ENCODE results near the gene C4orf51. TPM values are rescaled to one million over a fixed set of nuclear protein-coding genes. Genes with fewer than 3 reads are reported as not detected.

The C4orf51 gene
- total and polyA plus RNA-seq, 4 donors: not detected

- H3K4me3 ChIP-seq (ENCODE audit: low read depth in 1 of 3, low read length in 3 of 3): no peak overlapping the region
- H3K27ac ChIP-seq (ENCODE audit: low read depth in 1 of 2, low read length in 2 of 2): no peak overlapping the region
- WGBS: 98% methylated on average over 2 of the region's 2 CpGs
- no peak for TF ChIP-seq GABPA (IDR thresholded peaks at IDR 0.05 in 1 of 2, conservative IDR thresholded peaks at IDR 0.05 in 1 of 2)
- TF ChIP-seq, protein P1, sequence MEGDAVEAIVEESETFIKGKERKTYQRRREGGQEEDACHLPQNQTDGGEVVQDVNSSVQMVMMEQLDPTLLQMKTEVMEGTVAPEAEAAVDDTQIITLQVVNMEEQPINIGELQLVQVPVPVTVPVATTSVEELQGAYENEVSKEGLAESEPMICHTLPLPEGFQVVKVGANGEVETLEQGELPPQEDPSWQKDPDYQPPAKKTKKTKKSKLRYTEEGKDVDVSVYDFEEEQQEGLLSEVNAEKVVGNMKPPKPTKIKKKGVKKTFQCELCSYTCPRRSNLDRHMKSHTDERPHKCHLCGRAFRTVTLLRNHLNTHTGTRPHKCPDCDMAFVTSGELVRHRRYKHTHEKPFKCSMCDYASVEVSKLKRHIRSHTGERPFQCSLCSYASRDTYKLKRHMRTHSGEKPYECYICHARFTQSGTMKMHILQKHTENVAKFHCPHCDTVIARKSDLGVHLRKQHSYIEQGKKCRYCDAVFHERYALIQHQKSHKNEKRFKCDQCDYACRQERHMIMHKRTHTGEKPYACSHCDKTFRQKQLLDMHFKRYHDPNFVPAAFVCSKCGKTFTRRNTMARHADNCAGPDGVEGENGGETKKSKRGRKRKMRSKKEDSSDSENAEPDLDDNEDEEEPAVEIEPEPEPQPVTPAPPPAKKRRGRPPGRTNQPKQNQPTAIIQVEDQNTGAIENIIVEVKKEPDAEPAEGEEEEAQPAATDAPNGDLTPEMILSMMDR (IDR thresholded peaks at IDR 0.05; ENCODE audit: low read depth, low read length, missing input control): no peak
- no peak for TF ChIP-seq SP1 (IDR thresholded peaks at IDR 0.05)
- TF ChIP-seq TAF1 (conservative IDR thresholded peaks at IDR 0.05): no peak
- no peak for TF ChIP-seq FOXA1 (IDR thresholded peaks at IDR 0.05)
- TF ChIP-seq REST (IDR thresholded peaks at IDR 0.05): no peak
- no peak for TF ChIP-seq YY1 (IDR thresholded peaks at IDR 0.05)
- TF ChIP-seq NR2F2 (IDR thresholded peaks at IDR 0.05): no peak
- TF ChIP-seq, protein P2, sequence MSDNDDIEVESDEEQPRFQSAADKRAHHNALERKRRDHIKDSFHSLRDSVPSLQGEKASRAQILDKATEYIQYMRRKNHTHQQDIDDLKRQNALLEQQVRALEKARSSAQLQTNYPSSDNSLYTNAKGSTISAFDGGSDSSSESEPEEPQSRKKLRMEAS (IDR thresholded peaks at IDR 0.05): no peak
- no peak for TF ChIP-seq HNF4G (IDR thresholded peaks at IDR 0.05)
- TF ChIP-seq EGR1 (IDR thresholded peaks at IDR 0.05; ENCODE audit: low read depth in 2 of 2): no peak
- TF ChIP-seq, protein P3, sequence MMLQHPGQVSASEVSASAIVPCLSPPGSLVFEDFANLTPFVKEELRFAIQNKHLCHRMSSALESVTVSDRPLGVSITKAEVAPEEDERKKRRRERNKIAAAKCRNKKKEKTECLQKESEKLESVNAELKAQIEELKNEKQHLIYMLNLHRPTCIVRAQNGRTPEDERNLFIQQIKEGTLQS (IDR thresholded peaks at IDR 0.05): no peak
- TF ChIP-seq, protein P4, sequence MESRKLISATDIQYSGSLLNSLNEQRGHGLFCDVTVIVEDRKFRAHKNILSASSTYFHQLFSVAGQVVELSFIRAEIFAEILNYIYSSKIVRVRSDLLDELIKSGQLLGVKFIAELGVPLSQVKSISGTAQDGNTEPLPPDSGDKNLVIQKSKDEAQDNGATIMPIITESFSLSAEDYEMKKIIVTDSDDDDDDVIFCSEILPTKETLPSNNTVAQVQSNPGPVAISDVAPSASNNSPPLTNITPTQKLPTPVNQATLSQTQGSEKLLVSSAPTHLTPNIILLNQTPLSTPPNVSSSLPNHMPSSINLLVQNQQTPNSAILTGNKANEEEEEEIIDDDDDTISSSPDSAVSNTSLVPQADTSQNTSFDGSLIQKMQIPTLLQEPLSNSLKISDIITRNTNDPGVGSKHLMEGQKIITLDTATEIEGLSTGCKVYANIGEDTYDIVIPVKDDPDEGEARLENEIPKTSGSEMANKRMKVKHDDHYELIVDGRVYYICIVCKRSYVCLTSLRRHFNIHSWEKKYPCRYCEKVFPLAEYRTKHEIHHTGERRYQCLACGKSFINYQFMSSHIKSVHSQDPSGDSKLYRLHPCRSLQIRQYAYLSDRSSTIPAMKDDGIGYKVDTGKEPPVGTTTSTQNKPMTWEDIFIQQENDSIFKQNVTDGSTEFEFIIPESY (IDR thresholded peaks at IDR 0.05): no peak
- no peak for TF ChIP-seq RAD21 (IDR thresholded peaks at IDR 0.05)
- TF ChIP-seq FOXA2 (IDR thresholded peaks at IDR 0.05): no peak
- TF ChIP-seq RXRA (IDR thresholded peaks at IDR 0.05): no peak
- TF ChIP-seq JUND (IDR thresholded peaks at IDR 0.05): no peak
- no peak overlapping the region for H3K9ac ChIP-seq (ENCODE audit: low read depth in 1 of 2, low read length in 2 of 2)
- H3K9me3 ChIP-seq (ENCODE audit: control insufficient read depth in 4 of 4, low read length in 3 of 4): no peaks in the 10 kb centered on the region
- no peaks in the 10 kb centered on the region for H3K27me3 ChIP-seq (ENCODE audit: control insufficient read depth in 4 of 4, insufficient read depth in 4 of 4, low read length in 3 of 4)
- no peak for DNase-seq (ENCODE audit: low spot score)
- H3K4me1 ChIP-seq (ENCODE audit: control insufficient read depth in 4 of 4, insufficient read depth in 4 of 4, low read length in 3 of 4): no peaks in the 10 kb centered on the region
- H3K36me3 ChIP-seq (ENCODE audit: control insufficient read depth in 4 of 4, insufficient read depth in 3 of 4, low read depth in 1 of 4, low read length in 3 of 4): no peaks in the 10 kb centered on the region
Observed at GRCh38 chr4:145723336-145723735, 43.4 kb downstream of the C4orf51 start.

DNA sequence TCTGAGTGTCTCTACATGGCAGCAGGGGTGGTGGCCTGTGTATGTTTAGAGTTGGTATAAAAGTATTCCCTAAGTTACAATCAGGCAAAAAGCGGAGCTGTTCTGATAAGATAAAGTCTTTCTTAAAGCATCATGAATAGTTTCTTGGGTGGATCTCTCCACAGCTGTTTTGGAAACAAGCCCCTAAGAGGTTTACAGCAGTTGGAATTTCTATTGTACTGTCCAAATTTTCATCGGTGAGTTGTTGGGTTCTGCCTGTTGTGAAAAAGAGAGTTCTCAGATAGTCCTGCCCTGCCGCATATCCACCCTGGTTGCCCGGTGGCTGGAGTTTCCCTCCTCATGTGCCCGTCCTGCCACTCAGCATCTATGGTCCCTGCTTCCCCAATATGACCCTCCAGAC is 50.1 kb downstream of the C4orf51 start:
- TF ChIP-seq EGR1 (IDR thresholded peaks at IDR 0.05; ENCODE audit: low read depth in 2 of 2) (no peak), NR2F2 (IDR thresholded peaks at IDR 0.05) (no peak), YY1 (IDR thresholded peaks at IDR 0.05) (no peak), HNF4A (conservative IDR thresholded peaks at IDR 0.05) (no peak), TAF1 (conservative IDR thresholded peaks at IDR 0.05) (no peak), RAD21 (IDR thresholded peaks at IDR 0.05) (no peak)
- TF ChIP-seq, protein P1 (IDR thresholded peaks at IDR 0.05; ENCODE audit: low read depth, low read length, missing input control): no peak
- TF ChIP-seq, protein P2 (IDR thresholded peaks at IDR 0.05): no peak
- WGBS: 92% methylated on average over 5 of the region's 5 CpGs
- Histone ChIP-seq H3K27ac (ENCODE audit: low read depth in 1 of 2, low read length in 2 of 2) (no peak overlapping the region), H3K4me1 (ENCODE audit: control insufficient read depth in 4 of 4, insufficient read depth in 4 of 4, low read length in 3 of 4) (peaks cover 6 to 22% (median 18%) of the 10 kb centered on the region in 4 donors), H3K9ac (ENCODE audit: low read depth in 1 of 2, low read length in 2 of 2) (no peak overlapping the region), H3K9me3 (ENCODE audit: control insufficient read depth in 4 of 4, low read length in 3 of 4) (no peaks in the 10 kb centered on the region), H3K36me3 (ENCODE audit: control insufficient read depth in 4 of 4, insufficient read depth in 3 of 4, low read depth in 1 of 4, low read length in 3 of 4) (no peaks in the 10 kb centered on the region), H3K27me3 (ENCODE audit: control insufficient read depth in 4 of 4, insufficient read depth in 4 of 4, low read length in 3 of 4) (no peaks in the 10 kb centered on the region), H3K4me3 (ENCODE audit: low read depth in 1 of 3, low read length in 3 of 3) (no peak overlapping the region)
- no peak for DNase-seq (ENCODE audit: low spot score)

Data from liver (tissue), 9 donors.